Measurements from ENCODE around the gene DCDC2C. TPM values are rescaled to one million over a fixed set of nuclear protein-coding genes. Genes with fewer than 3 reads are reported as not detected.

Gene DCDC2C
- total RNA-seq, 1 experiment from 2014 or later: not detected

DNA sequence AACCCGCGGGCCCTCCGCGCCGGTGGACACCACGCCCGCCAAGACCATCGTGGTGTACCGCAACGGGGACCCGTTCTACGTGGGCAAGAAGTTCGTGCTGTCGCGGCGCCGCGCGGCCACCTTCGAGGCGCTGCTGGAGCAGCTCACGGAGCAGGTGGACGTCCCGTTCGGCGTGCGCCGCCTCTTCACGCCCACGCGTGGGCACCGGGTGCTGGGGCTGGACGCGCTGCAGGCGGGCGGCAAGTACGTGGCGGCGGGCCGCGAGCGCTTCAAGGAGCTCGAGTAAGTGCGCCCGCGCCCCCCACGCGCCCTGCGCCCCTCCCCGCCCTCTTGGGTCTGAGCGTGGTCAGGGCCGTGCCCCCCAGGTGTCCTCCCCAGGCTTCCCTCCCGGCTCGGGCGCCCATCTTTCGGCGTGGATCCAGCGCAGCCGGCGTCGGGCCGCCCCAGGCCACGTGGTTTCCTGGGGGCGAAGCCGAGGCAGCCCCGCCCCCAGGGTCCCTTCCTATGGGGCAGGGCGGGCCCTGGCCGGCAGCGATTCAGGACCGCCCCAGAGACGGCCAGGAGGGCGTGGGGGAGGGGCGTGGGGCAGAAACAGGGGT is 481 bp downstream of the DCDC2C start:
- H3K36me3 ChIP-seq (ENCODE audit: control insufficient read depth, insufficient read depth, low read length): no peaks in the 10 kb centered on the region
- no peak for DNase-seq
- peaks cover 35% of the 10 kb centered on the region for H3K27me3 Mint-ChIP-seq (ENCODE audit: insufficient read depth, unreplicated experiment)
- no TSS peak for BruUV-seq (replicated peaks)
- no peaks in the 10 kb centered on the region for H3K27me3 ChIP-seq (replicated peaks; ENCODE audit: control insufficient read depth, insufficient read depth, low read length)
- TF ChIP-seq, protein P1, sequence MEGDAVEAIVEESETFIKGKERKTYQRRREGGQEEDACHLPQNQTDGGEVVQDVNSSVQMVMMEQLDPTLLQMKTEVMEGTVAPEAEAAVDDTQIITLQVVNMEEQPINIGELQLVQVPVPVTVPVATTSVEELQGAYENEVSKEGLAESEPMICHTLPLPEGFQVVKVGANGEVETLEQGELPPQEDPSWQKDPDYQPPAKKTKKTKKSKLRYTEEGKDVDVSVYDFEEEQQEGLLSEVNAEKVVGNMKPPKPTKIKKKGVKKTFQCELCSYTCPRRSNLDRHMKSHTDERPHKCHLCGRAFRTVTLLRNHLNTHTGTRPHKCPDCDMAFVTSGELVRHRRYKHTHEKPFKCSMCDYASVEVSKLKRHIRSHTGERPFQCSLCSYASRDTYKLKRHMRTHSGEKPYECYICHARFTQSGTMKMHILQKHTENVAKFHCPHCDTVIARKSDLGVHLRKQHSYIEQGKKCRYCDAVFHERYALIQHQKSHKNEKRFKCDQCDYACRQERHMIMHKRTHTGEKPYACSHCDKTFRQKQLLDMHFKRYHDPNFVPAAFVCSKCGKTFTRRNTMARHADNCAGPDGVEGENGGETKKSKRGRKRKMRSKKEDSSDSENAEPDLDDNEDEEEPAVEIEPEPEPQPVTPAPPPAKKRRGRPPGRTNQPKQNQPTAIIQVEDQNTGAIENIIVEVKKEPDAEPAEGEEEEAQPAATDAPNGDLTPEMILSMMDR (IDR thresholded peaks at IDR 0.05; ENCODE audit: insufficient read depth in 1 of 2, low read depth in 1 of 2, low read length in 1 of 2, severe bottlenecking in 1 of 2, unreplicated experiment in 1 of 2): no peak
- H3K27ac Mint-ChIP-seq (ENCODE audit: unreplicated experiment): no peak overlapping the region
- intact Hi-C loops (cut with micrococcal nuclease; ENCODE audit: unreplicated experiment): no loop called here
- no peaks in the 10 kb centered on the region for H3K9me3 Mint-ChIP-seq (ENCODE audit: unreplicated experiment)
- ChIA-PET CTCF (no interaction called here), POLR2A (interaction anchor here (0.6 kb wide), 1 partner anchor 94 kb away, joined by 3 read pairs; no protein-coding TSS in a partner anchor)
- no peaks in the 10 kb centered on the region for H3K36me3 Mint-ChIP-seq (ENCODE audit: insufficient read depth, unreplicated experiment)
- no peaks in the 10 kb centered on the region for H3K4me1 Mint-ChIP-seq (ENCODE audit: low read depth, unreplicated experiment)
- H3K4me1 ChIP-seq: no peaks in the 10 kb centered on the region
- H3K4me3 Mint-ChIP-seq (ENCODE audit: unreplicated experiment): no peak overlapping the region
- no peak overlapping the region for H3K4me3 ChIP-seq (ENCODE audit: low read depth, low read length)
- H3K9me3 ChIP-seq: no peaks in the 10 kb centered on the region

DNA sequence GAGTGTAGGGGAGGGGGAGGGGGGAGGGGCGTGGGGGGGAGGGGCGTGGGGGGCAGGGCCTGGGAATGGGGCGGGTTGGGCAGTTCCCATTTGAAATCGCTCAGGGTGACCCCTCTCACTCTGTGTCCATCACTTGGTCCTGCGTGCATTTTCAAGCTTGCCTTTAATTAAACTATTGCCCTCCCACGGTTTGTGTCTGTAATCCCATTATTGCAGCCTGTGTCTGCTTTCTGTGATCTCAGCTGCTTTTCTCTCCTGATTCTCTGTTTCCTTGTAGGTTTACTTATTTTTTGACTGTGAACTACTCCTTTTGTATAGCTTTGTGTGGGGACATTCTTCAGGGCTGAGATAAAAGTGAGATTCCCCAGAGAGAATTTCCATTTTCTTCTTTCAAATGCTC is 1.3 kb downstream of the DCDC2C start:
- intact Hi-C loops (cut with micrococcal nuclease; ENCODE audit: unreplicated experiment): no loop called here
- H3K4me3 Mint-ChIP-seq (ENCODE audit: unreplicated experiment): no peak overlapping the region
- no peak for DNase-seq

DNA sequence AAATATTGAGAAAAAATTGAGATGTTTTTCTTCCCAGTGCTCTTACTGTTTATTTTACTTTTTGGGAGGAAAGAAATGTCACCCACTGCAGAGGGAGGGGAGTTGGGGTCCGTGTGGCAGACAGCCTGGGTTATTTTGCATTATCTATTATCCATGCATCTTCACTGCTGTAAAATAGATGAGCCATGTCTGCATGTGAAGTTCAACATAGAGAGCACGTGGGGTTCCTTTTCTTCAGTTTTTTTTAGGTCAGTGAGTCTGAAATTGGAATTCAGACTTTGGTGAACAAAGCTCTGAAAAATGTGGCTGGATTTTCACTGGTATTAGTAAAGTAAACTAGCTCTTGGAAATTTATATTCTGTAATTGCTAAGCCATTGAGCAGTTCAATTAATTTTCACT is 2.4 kb downstream of the DCDC2C start:
- Mint-ChIP-seq H3K4me1 (ENCODE audit: low read depth, unreplicated experiment) (no peaks in the 10 kb centered on the region), H3K36me3 (ENCODE audit: insufficient read depth, unreplicated experiment) (no peaks in the 10 kb centered on the region), H3K4me3 (ENCODE audit: unreplicated experiment) (no peak overlapping the region), H3K27ac (ENCODE audit: unreplicated experiment) (no peak overlapping the region), H3K9me3 (ENCODE audit: unreplicated experiment) (no peaks in the 10 kb centered on the region), H3K27me3 (ENCODE audit: insufficient read depth, unreplicated experiment) (peaks cover 24% of the 10 kb centered on the region)
- H3K9me3 ChIP-seq: no peaks in the 10 kb centered on the region
- no peaks in the 10 kb centered on the region for H3K27me3 ChIP-seq (replicated peaks; ENCODE audit: control insufficient read depth, insufficient read depth, low read length)
- POLR2A ChIA-PET: no interaction called here
- BruUV-seq (replicated peaks): no TSS peak
- CTCF ChIA-PET: no interaction called here
- H3K4me3 ChIP-seq (ENCODE audit: low read depth, low read length): no peak overlapping the region
- H3K36me3 ChIP-seq (ENCODE audit: control insufficient read depth, insufficient read depth, low read length): no peaks in the 10 kb centered on the region
- DNase-seq: no peak
- no peaks in the 10 kb centered on the region for H3K4me1 ChIP-seq
- TF ChIP-seq, protein P1 (IDR thresholded peaks at IDR 0.05; ENCODE audit: insufficient read depth in 1 of 2, low read depth in 1 of 2, low read length in 1 of 2, severe bottlenecking in 1 of 2, unreplicated experiment in 1 of 2): no peak
- intact Hi-C loops (cut with micrococcal nuclease; ENCODE audit: unreplicated experiment): no loop called here

More for the DNA sequence above, 1.3 kb downstream of the DCDC2C start:
- POLR2A ChIA-PET: no interaction called here
- Histone ChIP-seq H3K27me3 (replicated peaks; ENCODE audit: control insufficient read depth, insufficient read depth, low read length) (no peaks in the 10 kb centered on the region), H3K36me3 (ENCODE audit: control insufficient read depth, insufficient read depth, low read length) (no peaks in the 10 kb centered on the region), H3K9me3 (no peaks in the 10 kb centered on the region), H3K4me3 (ENCODE audit: low read depth, low read length) (no peak overlapping the region), H3K4me1 (no peaks in the 10 kb centered on the region)
- no peaks in the 10 kb centered on the region for H3K4me1 Mint-ChIP-seq (ENCODE audit: low read depth, unreplicated experiment)
- TF ChIP-seq, protein P1 (IDR thresholded peaks at IDR 0.05; ENCODE audit: insufficient read depth in 1 of 2, low read depth in 1 of 2, low read length in 1 of 2, severe bottlenecking in 1 of 2, unreplicated experiment in 1 of 2): no peak
- no peak overlapping the region for H3K27ac Mint-ChIP-seq (ENCODE audit: unreplicated experiment)
- BruUV-seq (replicated peaks): no TSS peak
- CTCF ChIA-PET: no interaction called here
- no peaks in the 10 kb centered on the region for H3K9me3 Mint-ChIP-seq (ENCODE audit: unreplicated experiment)
- peaks cover 32% of the 10 kb centered on the region for H3K27me3 Mint-ChIP-seq (ENCODE audit: insufficient read depth, unreplicated experiment)
- H3K36me3 Mint-ChIP-seq (ENCODE audit: insufficient read depth, unreplicated experiment): no peaks in the 10 kb centered on the region
